KMS-11 (cell line): ENCODE data around the gene ADH5.

Experiments used
- H2AFZ ChIP-seq: fragments of 200-600 bp; sonication (generic); 2 replicates; pipeline ENCODE4 v1.6.1; 2016; ENCODE audit warnings: antibody characterized with exemption, mixed run types, low read depth
- H3K27ac ChIP-seq: fragments of 200-600 bp; sonication (generic); 2 replicates; pipeline ENCODE4 v1.6.1; 2016; ENCODE audit warnings: mild to moderate bottlenecking, mixed run types
- H3K27me3 ChIP-seq: fragments of 200-600 bp; sonication (generic); 2 replicates; pipeline ENCODE4 v1.6.1; 2017; ENCODE audit warnings: mild to moderate bottlenecking, low read depth, mixed run types, moderate library complexity; ENCODE audit not compliant: insufficient read depth
- H3K36me3 ChIP-seq: fragments of 200-600 bp; sonication (generic); 2 replicates; pipeline ENCODE4 v1.6.1; 2017; ENCODE audit warnings: mild to moderate bottlenecking, mixed run types; ENCODE audit not compliant: insufficient read depth
- H3K4me1 ChIP-seq: fragments of 200-600 bp; sonication (generic); 2 replicates; pipeline ENCODE4 v1.6.1; 2016; ENCODE audit warnings: mild to moderate bottlenecking, low read depth, mixed run types; ENCODE audit not compliant: poor library complexity, severe bottlenecking
- H3K4me2 ChIP-seq: fragments of 200-600 bp; sonication (generic); 2 replicates; pipeline ENCODE4 v1.7.0; 2016; ENCODE audit warnings: mild to moderate bottlenecking, mixed run types
- H3K4me3 ChIP-seq: fragments of 200-600 bp; sonication (generic); IDR thresholded peaks from 2 replicates; pipeline ENCODE4 v1.6.1; 2017; ENCODE audit warnings: low read depth, low read length, mixed read lengths; ENCODE audit not compliant: insufficient read depth
- H3K79me2 ChIP-seq: fragments of 200-600 bp; sonication (generic); 2 replicates; pipeline ENCODE4 v1.6.1; 2016; ENCODE audit warnings: low read depth, mixed run types; ENCODE audit not compliant: insufficient read depth
- H3K9ac ChIP-seq: fragments of 200-600 bp; sonication (generic); 2 replicates; pipeline ENCODE4 v1.6.1; 2016; ENCODE audit warnings: mild to moderate bottlenecking, mixed run types
- H4K20me1 ChIP-seq: fragments of 200-600 bp; sonication (generic); 2 replicates; pipeline ENCODE4 v1.6.1; 2016; ENCODE audit warnings: mild to moderate bottlenecking, mixed run types; ENCODE audit not compliant: insufficient read depth
- CTCF ChIP-seq: fragments of 200-600 bp; sonication (generic); conservative IDR thresholded peaks from 2 replicates; pipeline ENCODE4 v1.6.1; 2017; ENCODE audit warnings: low read depth, mild to moderate bottlenecking, antibody characterized with exemption, low read length, moderate library complexity, mixed read lengths

Gene ADH5

GRCh38 chr4:99088481-99089365 is at the start of gene ADH5:
Gene ADH5, minus strand, starts transcription at chr4:99088788. Its CDS starts 88 bp downstream, at chr4:99088700.
- Histone ChIP-seq H3K27ac (peak within 1 kb of the TSS; percentile 68), H2AFZ (peak within 1 kb of the TSS; percentile 96), H4K20me1 (no peaks in the 10 kb centered on the region), H3K4me1 (peaks cover 17% of the 10 kb centered on the region), H3K4me2 (peak within 1 kb of the TSS; percentile 81), H3K27me3 (no peaks in the 10 kb centered on the region), H3K9ac (peak within 1 kb of the TSS; percentile 86), H3K36me3 (no peaks in the 10 kb centered on the region), H3K79me2 (peaks cover 20% of the 10 kb centered on the region), H3K4me3 (no peak within 1 kb of the TSS)
- no peak for TF ChIP-seq CTCF

- Histone ChIP-seq H3K27me3 (no peaks in the 10 kb centered on the region), H3K9ac (no peak overlapping the region), H2AFZ (no peak overlapping the region), H3K4me2 (no peak overlapping the region), H4K20me1 (no peaks in the 10 kb centered on the region), H3K36me3 (no peaks in the 10 kb centered on the region), H3K79me2 (no peaks in the 10 kb centered on the region), H3K4me3 (no peak overlapping the region), H3K27ac (no peak overlapping the region), H3K4me1 (no peaks in the 10 kb centered on the region)
- no peak for TF ChIP-seq CTCF
Observed at GRCh38 chr4:99136329-99136728, 47.7 kb upstream of the ADH5 start.

GRCh38 chr4:99135541-99136162 is 47.1 kb upstream of the ADH5 start:
- no peak for TF ChIP-seq CTCF
- Histone ChIP-seq H3K4me1 (no peaks in the 10 kb centered on the region), H3K36me3 (no peaks in the 10 kb centered on the region), H3K79me2 (no peaks in the 10 kb centered on the region), H3K27me3 (no peaks in the 10 kb centered on the region), H3K27ac (no peak overlapping the region), H3K4me2 (no peak overlapping the region), H2AFZ (no peak overlapping the region), H4K20me1 (no peaks in the 10 kb centered on the region), H3K9ac (no peak overlapping the region), H3K4me3 (no peak overlapping the region)

- Histone ChIP-seq H4K20me1 (no peaks in the 10 kb centered on the region), H3K9ac (no peak overlapping the region), H3K36me3 (no peaks in the 10 kb centered on the region), H3K79me2 (no peaks in the 10 kb centered on the region), H3K27me3 (no peaks in the 10 kb centered on the region), H3K4me1 (no peaks in the 10 kb centered on the region), H3K27ac (no peak overlapping the region), H2AFZ (no peak overlapping the region), H3K4me3 (no peak overlapping the region), H3K4me2 (no peak overlapping the region)
- TF ChIP-seq CTCF = no peak
Observed at GRCh38 chr4:99134586-99134985, 46.0 kb upstream of the ADH5 start.
